Panc1 (cell line): ENCODE results near the gene CLP1. TPM values are rescaled to one million over a fixed set of nuclear protein-coding genes. Genes with fewer than 3 reads are reported as not detected.
A peak's percentile ranks its signal among the peaks of the same experiment; 100 is the strongest.

Experiments used
- ATAC-seq: fragments of 200-7000 bp; cut with Tn5 transposase; 2 replicates; pipeline ENCODE4 v1.9.1; 2020; ENCODE audit warnings: mild to moderate bottlenecking, moderate library complexity
- BruUV-seq: library from RNA; stranded (reverse); fragments of 400-500 nt; replicated peaks from 2 replicates; lab custom pipeline; 2021; lab: Mats Ljungman, UMichigan
- CTCF ChIA-PET: fragments of 300-600 bp; sonication (Branson Sonifier 250); formaldehyde crosslinking; loops from one replicate; lab custom pipeline; 2022; ENCODE audit warnings: antibody characterized with exemption; lab: Charles Lee
- POLR2A ChIA-PET: fragments of 300-600 bp; sonication (Branson Sonifier 250); formaldehyde crosslinking; loops from one replicate; lab custom pipeline; 2022; ENCODE audit warnings: antibody characterized with exemption; lab: Charles Lee
- DNase-seq: peaks from one replicate; pipeline ENCODE4 v3.0.0-alpha.2; 2010; ENCODE audit warnings: low read depth, low spot score
- H3K27ac ChIP-seq: 2 replicates; pipeline ENCODE4 v1.5.1; 2011; ENCODE audit warnings: mild to moderate bottlenecking, low read length, inconsistent platforms
- H3K27me3 ChIP-seq: fragments of 200-500 bp; sonication (Bioruptor generic); 2 replicates; pipeline ENCODE4 v1.6.0; 2014; ENCODE audit warnings: low read length, inconsistent platforms; ENCODE audit not compliant: control insufficient read depth, insufficient read depth
- H3K36me3 ChIP-seq: fragments of 200-500 bp; sonication (Bioruptor generic); 2 replicates; pipeline ENCODE4 v1.5.1; 2014; ENCODE audit warnings: inconsistent platforms, mild to moderate bottlenecking, low read length, moderate library complexity; ENCODE audit not compliant: control insufficient read depth, insufficient read depth
- H3K4me1 ChIP-seq: 2 replicates; pipeline ENCODE4 v1.5.1; 2011; ENCODE audit warnings: inconsistent platforms, mild to moderate bottlenecking, low read length, moderate library complexity; ENCODE audit not compliant: control insufficient read depth, insufficient read depth
- H3K4me3 ChIP-seq, 2 experiments: 2 replicates each; pipeline ENCODE4 v1.5.1; 2011 to 2012; ENCODE audit warnings: low read depth in 2 of 2, low read length in 2 of 2, mild to moderate bottlenecking in 2 of 2, inconsistent platforms in 1 of 2, moderate library complexity in 1 of 2
- H3K9me3 ChIP-seq: fragments of 200-500 bp; sonication (Bioruptor generic); 2 replicates; pipeline ENCODE4 v1.5.1; 2014; ENCODE audit warnings: low read depth, mild to moderate bottlenecking, inconsistent platforms, low read length, moderate library complexity; ENCODE audit not compliant: control insufficient read depth, insufficient read depth
- POLR2AphosphoS5 ChIP-seq: IDR thresholded peaks from 2 replicates; pipeline ENCODE4 v1.6.1; 2012; ENCODE audit warnings: mild to moderate bottlenecking, low read depth, low read length, moderate library complexity
- SIN3A ChIP-seq: IDR thresholded peaks from 2 replicates; pipeline ENCODE4 v1.6.1; 2012; ENCODE audit warnings: low read depth, mild to moderate bottlenecking, low read length, moderate library complexity, borderline replicate concordance; ENCODE audit not compliant: insufficient read depth
- TCF7L2 ChIP-seq: IDR thresholded peaks from 2 replicates; pipeline ENCODE4 v1.6.1; 2011; ENCODE audit warnings: mild to moderate bottlenecking, low read depth, low read length, inconsistent platforms
- in situ Hi-C: cut with HindIII; loops from 2 replicates; pipeline ENCODE4 v1.10.0; 2016; ENCODE audit warnings: low sequenced_read_pairs, low pct_unique_long_range_greater_than_20kb
- intact Hi-C: fragments of 100-400 bp; cut with micrococcal nuclease; formaldehyde crosslinking; loops from one replicate; pipeline ENCODE4 v1.10.0; 2022; ENCODE audit not compliant: unreplicated experiment
- total RNA-seq: library from RNA; stranded (reverse); gene quantifications from one replicate; pipeline ENCODE4 v1.2.1, GENCODE V29; 2021; ENCODE audit not compliant: unreplicated experiment
- TF ChIP-seq, protein P1 (sequence below), 2 experiments: IDR thresholded peaks; 2 replicates each; pipeline ENCODE4 v1.6.1; 2011 to 2012; ENCODE audit warnings: low read depth in 2 of 2, control low read depth in 1 of 2, low read length in 1 of 2, mild to moderate bottlenecking in 1 of 2, moderate library complexity in 1 of 2; ENCODE audit not compliant: insufficient read depth in 1 of 2
- TF ChIP-seq, protein P2 (sequence below): fragments of 450-650 bp; IDR thresholded peaks from 2 replicates; pipeline ENCODE4 v1.5.1; 2017; ENCODE audit warnings: mild to moderate bottlenecking

CLP1 gene
- total RNA-seq, 1 experiment from 2014 or later: 17.7 TPM

DNA sequence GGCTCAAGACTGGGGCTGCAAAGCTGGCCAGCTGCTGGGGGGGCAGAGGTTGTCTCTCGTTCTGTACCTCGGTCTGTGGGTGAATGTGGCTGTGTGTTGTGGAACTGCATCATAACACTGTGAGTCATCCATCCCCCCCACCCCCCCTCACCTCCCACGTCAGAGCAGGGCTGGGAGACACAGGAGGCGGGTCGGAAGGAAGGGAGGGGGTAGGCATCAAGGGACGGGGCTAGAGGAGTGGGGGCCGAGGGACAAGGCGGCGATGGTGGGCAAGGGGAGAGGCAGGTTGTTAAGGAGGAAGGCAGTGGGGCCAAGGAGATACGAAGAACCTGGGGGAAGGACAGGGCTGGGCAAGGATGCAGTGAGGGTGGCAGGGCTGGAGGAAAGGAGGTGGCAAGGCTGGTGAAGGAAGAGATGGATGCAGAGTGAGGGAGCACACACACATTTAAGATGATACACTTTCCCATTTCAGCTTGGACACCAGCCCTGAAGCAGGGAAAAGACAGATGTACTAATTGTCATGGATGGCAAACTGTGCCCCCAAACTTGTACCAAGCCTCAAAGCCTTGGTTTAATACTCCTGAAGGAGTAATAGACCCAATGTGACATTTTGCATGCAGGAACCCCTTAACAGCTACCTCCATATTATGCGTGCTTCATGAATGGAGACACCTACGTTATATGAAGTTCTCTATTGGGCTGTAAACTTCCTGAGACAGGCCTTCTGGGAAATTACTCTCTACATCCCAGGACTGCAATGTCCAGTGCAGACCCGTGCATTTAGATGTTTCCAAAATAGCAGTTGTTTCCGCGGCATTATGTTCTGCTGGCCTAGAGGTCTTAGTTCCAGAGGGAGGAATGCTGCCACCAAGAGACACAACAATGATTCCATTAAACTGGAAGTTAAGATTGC, 7.5 kb upstream of the CLP1 start, which contains the start of gene YPEL4:
TSS of gene YPEL4 (minus strand) at position 87 of the 913 bp plus-strand sequence. CDS start 2,805 bp downstream, outside the sequence.
- no peak for DNase-seq

DNA sequence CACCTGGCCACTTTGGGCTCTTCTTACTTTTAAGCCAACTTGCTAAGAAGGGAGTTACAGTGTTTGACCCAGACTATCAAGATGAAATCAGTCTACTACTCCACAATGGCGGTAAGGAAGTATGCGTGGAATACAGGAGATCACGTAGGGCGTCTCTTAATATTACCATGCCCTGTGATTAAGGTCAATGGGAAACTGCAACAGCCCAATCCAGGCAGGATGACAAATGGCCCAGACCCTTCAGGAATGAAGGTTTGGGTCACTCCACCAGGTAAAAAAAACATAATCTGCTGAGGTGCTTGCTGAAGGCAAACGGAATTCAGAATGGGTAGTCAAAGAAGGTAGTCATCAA, 6.8 kb upstream of the CLP1 start:
- no peak for ATAC-seq
- in situ Hi-C loops: no loop called here

More for the DNA sequence above, 7.5 kb upstream of the CLP1 start, which contains the start of gene YPEL4:
- Histone ChIP-seq H3K27me3 (peaks cover 10% of the 10 kb centered on the region), H3K36me3 (no peaks in the 10 kb centered on the region), H3K4me1 (peaks cover 18% of the 10 kb centered on the region), H3K9me3 (no peaks in the 10 kb centered on the region), H3K27ac (no peak within 1 kb of the TSS), H3K4me3 (peak within 1 kb of the TSS; percentile 17; a peak in 3 of 4 replicates)
- in situ Hi-C loops (no loop called here), intact Hi-C loops (loop anchor here (10.0 kb wide), 1 partner anchor 195 kb away; no protein-coding TSS in a partner anchor)
- ChIA-PET CTCF (interaction anchor here (0.7 kb wide), 1 partner anchor 119 kb away, joined by 5 read pairs; no protein-coding TSS in a partner anchor), POLR2A (no interaction called here)
- TF ChIP-seq, protein P1, sequence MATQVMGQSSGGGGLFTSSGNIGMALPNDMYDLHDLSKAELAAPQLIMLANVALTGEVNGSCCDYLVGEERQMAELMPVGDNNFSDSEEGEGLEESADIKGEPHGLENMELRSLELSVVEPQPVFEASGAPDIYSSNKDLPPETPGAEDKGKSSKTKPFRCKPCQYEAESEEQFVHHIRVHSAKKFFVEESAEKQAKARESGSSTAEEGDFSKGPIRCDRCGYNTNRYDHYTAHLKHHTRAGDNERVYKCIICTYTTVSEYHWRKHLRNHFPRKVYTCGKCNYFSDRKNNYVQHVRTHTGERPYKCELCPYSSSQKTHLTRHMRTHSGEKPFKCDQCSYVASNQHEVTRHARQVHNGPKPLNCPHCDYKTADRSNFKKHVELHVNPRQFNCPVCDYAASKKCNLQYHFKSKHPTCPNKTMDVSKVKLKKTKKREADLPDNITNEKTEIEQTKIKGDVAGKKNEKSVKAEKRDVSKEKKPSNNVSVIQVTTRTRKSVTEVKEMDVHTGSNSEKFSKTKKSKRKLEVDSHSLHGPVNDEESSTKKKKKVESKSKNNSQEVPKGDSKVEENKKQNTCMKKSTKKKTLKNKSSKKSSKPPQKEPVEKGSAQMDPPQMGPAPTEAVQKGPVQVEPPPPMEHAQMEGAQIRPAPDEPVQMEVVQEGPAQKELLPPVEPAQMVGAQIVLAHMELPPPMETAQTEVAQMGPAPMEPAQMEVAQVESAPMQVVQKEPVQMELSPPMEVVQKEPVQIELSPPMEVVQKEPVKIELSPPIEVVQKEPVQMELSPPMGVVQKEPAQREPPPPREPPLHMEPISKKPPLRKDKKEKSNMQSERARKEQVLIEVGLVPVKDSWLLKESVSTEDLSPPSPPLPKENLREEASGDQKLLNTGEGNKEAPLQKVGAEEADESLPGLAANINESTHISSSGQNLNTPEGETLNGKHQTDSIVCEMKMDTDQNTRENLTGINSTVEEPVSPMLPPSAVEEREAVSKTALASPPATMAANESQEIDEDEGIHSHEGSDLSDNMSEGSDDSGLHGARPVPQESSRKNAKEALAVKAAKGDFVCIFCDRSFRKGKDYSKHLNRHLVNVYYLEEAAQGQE (IDR thresholded peaks at IDR 0.05; ENCODE audit: insufficient read depth in 1 of 2, low read depth in 2 of 2, low read length in 1 of 2): no peak
- TF ChIP-seq TCF7L2 (no peak), SIN3A (no peak), POLR2AphosphoS5 (no peak)
- TF ChIP-seq, protein P2, sequence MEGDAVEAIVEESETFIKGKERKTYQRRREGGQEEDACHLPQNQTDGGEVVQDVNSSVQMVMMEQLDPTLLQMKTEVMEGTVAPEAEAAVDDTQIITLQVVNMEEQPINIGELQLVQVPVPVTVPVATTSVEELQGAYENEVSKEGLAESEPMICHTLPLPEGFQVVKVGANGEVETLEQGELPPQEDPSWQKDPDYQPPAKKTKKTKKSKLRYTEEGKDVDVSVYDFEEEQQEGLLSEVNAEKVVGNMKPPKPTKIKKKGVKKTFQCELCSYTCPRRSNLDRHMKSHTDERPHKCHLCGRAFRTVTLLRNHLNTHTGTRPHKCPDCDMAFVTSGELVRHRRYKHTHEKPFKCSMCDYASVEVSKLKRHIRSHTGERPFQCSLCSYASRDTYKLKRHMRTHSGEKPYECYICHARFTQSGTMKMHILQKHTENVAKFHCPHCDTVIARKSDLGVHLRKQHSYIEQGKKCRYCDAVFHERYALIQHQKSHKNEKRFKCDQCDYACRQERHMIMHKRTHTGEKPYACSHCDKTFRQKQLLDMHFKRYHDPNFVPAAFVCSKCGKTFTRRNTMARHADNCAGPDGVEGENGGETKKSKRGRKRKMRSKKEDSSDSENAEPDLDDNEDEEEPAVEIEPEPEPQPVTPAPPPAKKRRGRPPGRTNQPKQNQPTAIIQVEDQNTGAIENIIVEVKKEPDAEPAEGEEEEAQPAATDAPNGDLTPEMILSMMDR: no peak
- no TSS peak for BruUV-seq
- peak; percentile 23; the same call in 1 of the 2 replicates for ATAC-seq

More for the DNA sequence above, 6.8 kb upstream of the CLP1 start:
- POLR2A ChIA-PET: no interaction called here
- BruUV-seq: no TSS peak
- Histone ChIP-seq H3K27ac (no peak overlapping the region), H3K4me1 (peaks cover 14% of the 10 kb centered on the region), H3K9me3 (no peaks in the 10 kb centered on the region), H3K36me3 (no peaks in the 10 kb centered on the region), H3K27me3 (peaks cover 10% of the 10 kb centered on the region), H3K4me3 (no peak overlapping the region)
- TF ChIP-seq, protein P1 (IDR thresholded peaks at IDR 0.05; ENCODE audit: insufficient read depth in 1 of 2, low read depth in 2 of 2, low read length in 1 of 2): no peak
- TF ChIP-seq TCF7L2 (no peak), SIN3A (no peak), POLR2AphosphoS5 (no peak)
- TF ChIP-seq, protein P2: no peak
- DNase-seq: no peak
- intact Hi-C loops: no loop called here
- CTCF ChIA-PET: no interaction called here
